Subcutaneous preadipocyte (primary cell): ENCODE results near the gene TNFSF13. TPM values are rescaled to one million over a fixed set of nuclear protein-coding genes. Genes with fewer than 3 reads are reported as not detected.

Source experiments
- small RNA-seq: library from RNA; depleted of rRNA; stranded (forward); fragments of <200 nt; gene quantifications from one replicate; pipeline ENCODE3, GENCODE V24; 2012
- total RNA-seq: library from RNA; depleted of rRNA; stranded (reverse); fragments of >200 nt; gene quantifications from 2 replicates; pipeline ENCODE4 v1.2.3, GENCODE V29; 2012

TNFSF13 gene
- 0.59 and 1.1 TPM in 2 replicates for total RNA-seq

GRCh38 chr17:7558544-7559319, at the start of gene TNFSF13:
Gene TNFSF13, plus strand, starts transcription at chr17:7558750. Its CDS starts 290 bp downstream, at chr17:7559040.

GRCh38 chr17:7548585-7549400, 9.8 kb upstream of the TNFSF13 start, which contains the start of gene TNFSF12:
Gene TNFSF12, plus strand, starts transcription at chr17:7549058. Its CDS starts 96 bp downstream, at chr17:7549154.

GRCh38 chr17:7561589-7562207, 3.1 kb downstream of the TNFSF13 start, which contains the start of gene SENP3:
Gene SENP3, plus strand, starts transcription at chr17:7561919. Its CDS starts 1,158 bp downstream, at chr17:7563077.

GRCh38 chr17:7579001-7579833, 20.7 kb downstream of the TNFSF13 start, which contains the start of gene CD68:
Gene CD68, plus strand, starts transcription at chr17:7579638. Its CDS starts 40 bp downstream, at chr17:7579678.

GRCh38 chr17:7583253-7584109, 24.9 kb downstream of the TNFSF13 start, which contains the start of gene MPDU1:
Gene MPDU1, plus strand, starts transcription at chr17:7583852. Its CDS starts 11 bp downstream, at chr17:7583863.

GRCh38 chr17:7589891-7590691, 31.5 kb downstream of the TNFSF13 start, which contains the start of gene SOX15:
Gene SOX15, minus strand, starts transcription at chr17:7590094. Its CDS starts 418 bp downstream, at chr17:7589676.

Small RNA genes lying within 50 kb of the gene (small RNA-seq; reads per million reads assigned to genes)
- gene CD68 (not detected), gene RF00019 (not detected), gene SNORA48 (not detected), gene SNORD10 (not detected)

Other genes starting within 250 kb of the TNFSF13 start
- gene GPS2, start 243.4 kb upstream of the TNFSF13 start, total RNA-seq: 39.9 and 46.7 TPM in 2 replicates
- 14.7 and 21.7 TPM in 2 replicates for gene NEURL4, start 229.4 kb upstream of the TNFSF13 start, total RNA-seq
- 0.20 and 2.2 TPM in 2 replicates for gene ACAP1, start 222.2 kb upstream of the TNFSF13 start, total RNA-seq
- gene KCTD11, start 206.6 kb upstream of the TNFSF13 start, total RNA-seq: 2.6 and 4.1 TPM in 2 replicates
- gene TMEM95, start 203.6 kb upstream of the TNFSF13 start, total RNA-seq: not detected in 2 replicates
- gene TNK1, start 177.7 kb upstream of the TNFSF13 start, total RNA-seq: 0.20 TPM in 1 of 2 replicates, not detected in the other
- gene PLSCR3, start 164.2 kb upstream of the TNFSF13 start, total RNA-seq: 22.8 and 26.8 TPM in 2 replicates
- 103 and 132 TPM in 2 replicates for gene TMEM256, start 154.7 kb upstream of the TNFSF13 start, total RNA-seq
- 2.9 and 4.4 TPM in 2 replicates for gene NLGN2, start 150.9 kb upstream of the TNFSF13 start, total RNA-seq
- gene SPEM1, start 138.4 kb upstream of the TNFSF13 start, total RNA-seq: not detected in 2 replicates
- not detected in 2 replicates for gene SPEM2, start 133.1 kb upstream of the TNFSF13 start, total RNA-seq
- gene SPEM3, start 129.9 kb upstream of the TNFSF13 start, total RNA-seq: not detected in 2 replicates
- 0.98 and 1.1 TPM in 2 replicates for gene TMEM102, start 123.3 kb upstream of the TNFSF13 start, total RNA-seq
- gene FGF11, start 119.2 kb upstream of the TNFSF13 start, total RNA-seq: under 0.01 and 0.37 TPM in 2 replicates
- gene CHRNB1, start 113.7 kb upstream of the TNFSF13 start, total RNA-seq: 2.0 and 3.7 TPM in 2 replicates
- gene ZBTB4, start 79.1 kb upstream of the TNFSF13 start, total RNA-seq: 19.1 and 19.5 TPM in 2 replicates
- not detected in 2 replicates for gene SLC35G6, start 77.3 kb upstream of the TNFSF13 start, total RNA-seq
- 81.9 and 112 TPM in 2 replicates for gene POLR2A, start 74.4 kb upstream of the TNFSF13 start, total RNA-seq
- 5.5 and 8.5 TPM in 2 replicates for gene TNFSF12, start 9.7 kb upstream of the TNFSF13 start, total RNA-seq
- 69.1 and 70.0 TPM in 2 replicates for gene SENP3, start 3.2 kb downstream of the TNFSF13 start, total RNA-seq
- gene CD68, start 20.9 kb downstream of the TNFSF13 start, total RNA-seq: 39.7 and 53.0 TPM in 2 replicates
- 116 and 129 TPM in 2 replicates for gene MPDU1, start 25.1 kb downstream of the TNFSF13 start, total RNA-seq
- gene SOX15, start 31.3 kb downstream of the TNFSF13 start, total RNA-seq: 0.20 TPM in 1 of 2 replicates, not detected in the other
- 27.6 and 35.8 TPM in 2 replicates for gene FXR2, start 56.1 kb downstream of the TNFSF13 start, total RNA-seq
- gene SAT2, start 69.1 kb downstream of the TNFSF13 start, total RNA-seq: 19.2 and 20.9 TPM in 2 replicates
- gene SHBG, start 71.4 kb downstream of the TNFSF13 start, total RNA-seq: 0.37 and 0.39 TPM in 2 replicates
- not detected in 2 replicates for gene ATP1B2, start 92.2 kb downstream of the TNFSF13 start, total RNA-seq
- gene TP53, start 128.7 kb downstream of the TNFSF13 start, total RNA-seq: 30.9 and 46.9 TPM in 2 replicates
- 8.1 and 10.2 TPM in 2 replicates for gene WRAP53, start 129.7 kb downstream of the TNFSF13 start, total RNA-seq
- gene EFNB3, start 146.5 kb downstream of the TNFSF13 start, total RNA-seq: 0.37 and 0.59 TPM in 2 replicates
- gene DNAH2, start 159.0 kb downstream of the TNFSF13 start, total RNA-seq: 0.37 and 0.39 TPM in 2 replicates